DND-41 (cell line): ENCODE measurements around the gene UBE2K.
"Not testable (repeated sequence)": the region's sequence is repeated elsewhere in the genome, so short reads cannot be mapped to it uniquely, and the experiment has no call there.

Experiments
- CTCF ChIP-seq: IDR thresholded peaks from 2 replicates; pipeline ENCODE4 v1.5.1; 2012; ENCODE audit warnings: borderline replicate concordance, low read length, moderate library complexity, mild to moderate bottlenecking; ENCODE audit not compliant: poor library complexity, severe bottlenecking; ENCODE audit errors: extremely low read depth
- EZH2 ChIP-seq: IDR thresholded peaks from 3 replicates; pipeline ENCODE4 v1.6.1; 2012; ENCODE audit warnings: borderline replicate concordance, low read depth, mild to moderate bottlenecking, moderate library complexity, low read length, inconsistent platforms; ENCODE audit not compliant: severe bottlenecking

DNA sequence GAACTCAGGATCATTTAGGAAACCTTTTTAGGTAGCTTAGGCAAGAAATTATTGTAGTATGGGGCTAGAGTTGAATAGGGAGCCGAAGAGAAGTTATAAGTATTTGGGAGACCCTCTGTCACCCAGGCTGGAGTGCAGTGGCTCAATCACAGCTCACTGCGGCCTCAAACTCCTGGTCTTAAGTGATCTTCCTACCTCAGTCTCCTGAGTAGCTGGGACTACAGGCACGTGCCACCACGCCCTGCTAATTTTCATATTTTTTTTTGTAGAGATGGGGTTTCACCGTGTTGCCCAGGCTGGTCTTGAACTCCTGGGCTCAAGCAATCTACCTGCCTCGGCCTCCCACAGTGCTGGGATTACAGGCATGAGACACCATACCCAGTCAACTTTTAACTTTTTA lies 23.3 kb downstream of the UBE2K start:
- not testable (repeated sequence) for TF ChIP-seq CTCF, EZH2
